K562 treated with DMSO at 1 percent for 48 hours (cell line): ENCODE measurements around the gene GXYLT1. TPM values are rescaled to one million over a fixed set of nuclear protein-coding genes. Genes with fewer than 3 reads are reported as not detected.

Experiments used
- total RNA-seq: library from RNA; unstranded; fragments of 300-600 nt; gene quantifications from 2 replicates; pipeline ENCODE4 v1.2.3, GENCODE V29; 2022; ENCODE audit warnings: low replicate concordance; ENCODE audit errors: extremely low read depth

The GXYLT1 gene
- total RNA-seq = not detected in 2 replicates

GRCh38 chr12:42144408-42145196 is at the start of gene GXYLT1:
TSS of gene GXYLT1 (minus strand) at chr12:42144874. CDS start at chr12:42144646, 228 bp downstream.

Other genes with a start within 250 kb of the GXYLT1 start
- gene YAF2, start 93.4 kb upstream of the GXYLT1 start, total RNA-seq = not detected in 2 replicates
- gene ZCRB1, start 181.2 kb upstream of the GXYLT1 start, total RNA-seq = not detected in 2 replicates
- gene PPHLN1, start 181.3 kb upstream of the GXYLT1 start, total RNA-seq = not detected in 2 replicates